ENCODE results near the gene AK9.

AK9 gene

GRCh38 chr6:109478222-109478805 is 212.7 kb downstream of the AK9 start:
- Histone ChIP-seq H3K36me3 (ENCODE audit: control insufficient read depth in 1 of 2, insufficient read depth in 2 of 2, low read length in 2 of 2) (peaks cover 24 to 46% of the 10 kb centered on the region in 2 donors), H3K4me3 (ENCODE audit: low read depth in 1 of 2, low read length in 2 of 2) (peak overlapping the region in 1 of 2 donors; percentile 24), H3K9me3 (ENCODE audit: control insufficient read depth in 1 of 2, low read length in 2 of 2) (no peaks in the 10 kb centered on the region), H3K4me1 (ENCODE audit: control insufficient read depth in 1 of 2, insufficient read depth in 2 of 2, low read length in 2 of 2) (peaks cover 17 to 51% of the 10 kb centered on the region in 2 donors), H3K27ac (ENCODE audit: low read length) (no peak overlapping the region), H3K27me3 (ENCODE audit: low read depth, low read length) (no peaks in the 10 kb centered on the region)

- no peak overlapping the region for H3K27ac ChIP-seq (ENCODE audit: low read length)
- peaks cover 17 to 51% of the 10 kb centered on the region in 2 donors for H3K4me1 ChIP-seq (ENCODE audit: control insufficient read depth in 1 of 2, insufficient read depth in 2 of 2, low read length in 2 of 2)
- H3K36me3 ChIP-seq (ENCODE audit: control insufficient read depth in 1 of 2, insufficient read depth in 2 of 2, low read length in 2 of 2), result peaks cover 26 to 48% of the 10 kb centered on the region in 2 donors
These were observed 213.3 kb downstream of the AK9 start for GRCh38 chr6:109477725-109478124.

GRCh38 chr6:109477184-109477583 is 213.8 kb downstream of the AK9 start:
- Histone ChIP-seq H3K36me3 (ENCODE audit: control insufficient read depth in 1 of 2, insufficient read depth in 2 of 2, low read length in 2 of 2) (peaks cover 30 to 54% of the 10 kb centered on the region in 2 donors), H3K27ac (ENCODE audit: low read length) (no peak overlapping the region), H3K9me3 (ENCODE audit: control insufficient read depth in 1 of 2, low read length in 2 of 2) (no peaks in the 10 kb centered on the region), H3K27me3 (ENCODE audit: low read depth, low read length) (no peaks in the 10 kb centered on the region), H3K4me3 (ENCODE audit: low read depth in 1 of 2, low read length in 2 of 2) (no peak overlapping the region), H3K4me1 (ENCODE audit: control insufficient read depth in 1 of 2, insufficient read depth in 2 of 2, low read length in 2 of 2) (peaks cover 17 to 47% of the 10 kb centered on the region in 2 donors)

More at GRCh38 chr6:109477725-109478124, 213.3 kb downstream of the AK9 start:
- no peak overlapping the region for H3K4me3 ChIP-seq (ENCODE audit: low read depth in 1 of 2, low read length in 2 of 2)
- H3K27me3 ChIP-seq (ENCODE audit: low read depth, low read length), result no peaks in the 10 kb centered on the region
- no peaks in the 10 kb centered on the region for H3K9me3 ChIP-seq (ENCODE audit: control insufficient read depth in 1 of 2, low read length in 2 of 2)

GRCh38 chr6:109475625-109476024 is 215.4 kb downstream of the AK9 start:
- peaks cover 11 to 33% of the 10 kb centered on the region in 2 donors for H3K4me1 ChIP-seq (ENCODE audit: control insufficient read depth in 1 of 2, insufficient read depth in 2 of 2, low read length in 2 of 2)
- no peaks in the 10 kb centered on the region for H3K27me3 ChIP-seq (ENCODE audit: low read depth, low read length)
- H3K27ac ChIP-seq (ENCODE audit: low read length), result no peak overlapping the region
- H3K4me3 ChIP-seq (ENCODE audit: low read depth in 1 of 2, low read length in 2 of 2), result no peak overlapping the region
- H3K36me3 ChIP-seq (ENCODE audit: control insufficient read depth in 1 of 2, insufficient read depth in 2 of 2, low read length in 2 of 2), result peaks cover 36 to 60% of the 10 kb centered on the region in 2 donors
- no peaks in the 10 kb centered on the region for H3K9me3 ChIP-seq (ENCODE audit: control insufficient read depth in 1 of 2, low read length in 2 of 2)

GRCh38 chr6:109474995-109475394 is 216.0 kb downstream of the AK9 start:
- H3K9me3 ChIP-seq (ENCODE audit: control insufficient read depth in 1 of 2, low read length in 2 of 2), result no peaks in the 10 kb centered on the region
- no peak overlapping the region for H3K4me3 ChIP-seq (ENCODE audit: low read depth in 1 of 2, low read length in 2 of 2)
- H3K4me1 ChIP-seq (ENCODE audit: control insufficient read depth in 1 of 2, insufficient read depth in 2 of 2, low read length in 2 of 2), result peaks cover 7 to 26% of the 10 kb centered on the region in 2 donors
- H3K27me3 ChIP-seq (ENCODE audit: low read depth, low read length), result no peaks in the 10 kb centered on the region
- H3K27ac ChIP-seq (ENCODE audit: low read length), result no peak overlapping the region
- H3K36me3 ChIP-seq (ENCODE audit: control insufficient read depth in 1 of 2, insufficient read depth in 2 of 2, low read length in 2 of 2), result peaks cover 41 to 66% of the 10 kb centered on the region in 2 donors

- no peak overlapping the region for H3K4me3 ChIP-seq (ENCODE audit: low read depth in 1 of 2, low read length in 2 of 2)
- no peak overlapping the region for H3K27ac ChIP-seq (ENCODE audit: low read length)
- no peaks in the 10 kb centered on the region for H3K9me3 ChIP-seq (ENCODE audit: control insufficient read depth in 1 of 2, low read length in 2 of 2)
- peaks cover 0 to 8% of the 10 kb centered on the region in 2 donors for H3K4me1 ChIP-seq (ENCODE audit: control insufficient read depth in 1 of 2, insufficient read depth in 2 of 2, low read length in 2 of 2)
- H3K36me3 ChIP-seq (ENCODE audit: control insufficient read depth in 1 of 2, insufficient read depth in 2 of 2, low read length in 2 of 2), result peaks cover 49 to 84% of the 10 kb centered on the region in 2 donors
- H3K27me3 ChIP-seq (ENCODE audit: low read depth, low read length), result no peaks in the 10 kb centered on the region
These were observed 217.9 kb downstream of the AK9 start for GRCh38 chr6:109473120-109473519.

- H3K4me1 ChIP-seq (ENCODE audit: control insufficient read depth in 1 of 2, insufficient read depth in 2 of 2, low read length in 2 of 2), result peaks cover 0 to under 1% of the 10 kb centered on the region in 2 donors
- peaks cover 49 to 81% of the 10 kb centered on the region in 2 donors for H3K36me3 ChIP-seq (ENCODE audit: control insufficient read depth in 1 of 2, insufficient read depth in 2 of 2, low read length in 2 of 2)
- H3K9me3 ChIP-seq (ENCODE audit: control insufficient read depth in 1 of 2, low read length in 2 of 2), result no peaks in the 10 kb centered on the region
- no peak overlapping the region for H3K27ac ChIP-seq (ENCODE audit: low read length)
- no peaks in the 10 kb centered on the region for H3K27me3 ChIP-seq (ENCODE audit: low read depth, low read length)
- no peak overlapping the region for H3K4me3 ChIP-seq (ENCODE audit: low read depth in 1 of 2, low read length in 2 of 2)
These were observed 218.6 kb downstream of the AK9 start for GRCh38 chr6:109472132-109472995.

GRCh38 chr6:109471105-109471810 is 219.7 kb downstream of the AK9 start:
- H3K27me3 ChIP-seq (ENCODE audit: low read depth, low read length), result no peaks in the 10 kb centered on the region
- H3K4me3 ChIP-seq (ENCODE audit: low read depth in 1 of 2, low read length in 2 of 2), result no peak overlapping the region
- no peaks in the 10 kb centered on the region for H3K4me1 ChIP-seq (ENCODE audit: control insufficient read depth in 1 of 2, insufficient read depth in 2 of 2, low read length in 2 of 2)
- peaks cover 47 to 79% of the 10 kb centered on the region in 2 donors for H3K36me3 ChIP-seq (ENCODE audit: control insufficient read depth in 1 of 2, insufficient read depth in 2 of 2, low read length in 2 of 2)
- H3K27ac ChIP-seq (ENCODE audit: low read length), result no peak overlapping the region
- H3K9me3 ChIP-seq (ENCODE audit: control insufficient read depth in 1 of 2, low read length in 2 of 2), result no peaks in the 10 kb centered on the region

GRCh38 chr6:109469591-109470189 is 221.3 kb downstream of the AK9 start:
- Histone ChIP-seq H3K4me3 (ENCODE audit: low read depth in 1 of 2, low read length in 2 of 2) (no peak overlapping the region), H3K27ac (ENCODE audit: low read length) (no peak overlapping the region), H3K36me3 (ENCODE audit: control insufficient read depth in 1 of 2, insufficient read depth in 2 of 2, low read length in 2 of 2) (peaks cover 50 to 75% of the 10 kb centered on the region in 2 donors), H3K9me3 (ENCODE audit: control insufficient read depth in 1 of 2, low read length in 2 of 2) (no peaks in the 10 kb centered on the region), H3K27me3 (ENCODE audit: low read depth, low read length) (no peaks in the 10 kb centered on the region), H3K4me1 (ENCODE audit: control insufficient read depth in 1 of 2, insufficient read depth in 2 of 2, low read length in 2 of 2) (no peaks in the 10 kb centered on the region)

GRCh38 chr6:109467696-109468095 is 223.3 kb downstream of the AK9 start:
- Histone ChIP-seq H3K36me3 (ENCODE audit: control insufficient read depth in 1 of 2, insufficient read depth in 2 of 2, low read length in 2 of 2) (peaks cover 46 to 68% of the 10 kb centered on the region in 2 donors), H3K27ac (ENCODE audit: low read length) (no peak overlapping the region), H3K9me3 (ENCODE audit: control insufficient read depth in 1 of 2, low read length in 2 of 2) (no peaks in the 10 kb centered on the region), H3K4me1 (ENCODE audit: control insufficient read depth in 1 of 2, insufficient read depth in 2 of 2, low read length in 2 of 2) (no peaks in the 10 kb centered on the region), H3K4me3 (ENCODE audit: low read depth in 1 of 2, low read length in 2 of 2) (no peak overlapping the region), H3K27me3 (ENCODE audit: low read depth, low read length) (no peaks in the 10 kb centered on the region)

Data from muscle layer of duodenum (tissue), 2 donors.